Measurements from ENCODE around the gene SUCLG1. TPM values are rescaled to one million over a fixed set of nuclear protein-coding genes. Genes with fewer than 3 reads are reported as not detected.

SUCLG1 gene
- polyA plus RNA-seq, 1 experiment: 73.9 TPM

DNA sequence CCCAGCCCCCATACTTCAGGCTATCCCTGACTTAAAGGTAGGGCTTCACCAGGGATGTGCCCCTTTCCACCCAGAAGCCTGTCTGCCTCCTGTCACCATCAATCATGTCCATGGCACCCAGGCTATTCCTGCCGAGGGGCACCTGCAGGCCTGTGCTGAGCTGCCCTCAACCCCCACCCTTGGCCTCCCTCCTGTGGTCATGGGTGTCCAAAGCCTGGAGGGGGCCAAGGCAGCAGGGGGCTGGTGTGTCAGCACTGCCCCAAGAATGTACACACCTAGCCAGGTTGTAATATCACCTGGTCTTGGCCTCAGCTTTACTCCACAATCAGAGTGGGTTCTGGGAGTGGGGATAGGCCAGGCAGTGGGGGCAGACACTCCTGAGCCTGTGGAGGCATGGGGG, 69.3 kb downstream of the SUCLG1 start:
- Histone ChIP-seq H3K27ac (ENCODE audit: low read depth, low read length) (no peak overlapping the region), H3K4me3 (ENCODE audit: low read depth, low read length) (no peak overlapping the region), H3K9me3 (ENCODE audit: control insufficient read depth, insufficient read depth, low read length) (no peaks in the 10 kb centered on the region), H3K27me3 (ENCODE audit: control insufficient read depth, insufficient read depth, low read length) (no peaks in the 10 kb centered on the region)
- TF ChIP-seq, protein P1, sequence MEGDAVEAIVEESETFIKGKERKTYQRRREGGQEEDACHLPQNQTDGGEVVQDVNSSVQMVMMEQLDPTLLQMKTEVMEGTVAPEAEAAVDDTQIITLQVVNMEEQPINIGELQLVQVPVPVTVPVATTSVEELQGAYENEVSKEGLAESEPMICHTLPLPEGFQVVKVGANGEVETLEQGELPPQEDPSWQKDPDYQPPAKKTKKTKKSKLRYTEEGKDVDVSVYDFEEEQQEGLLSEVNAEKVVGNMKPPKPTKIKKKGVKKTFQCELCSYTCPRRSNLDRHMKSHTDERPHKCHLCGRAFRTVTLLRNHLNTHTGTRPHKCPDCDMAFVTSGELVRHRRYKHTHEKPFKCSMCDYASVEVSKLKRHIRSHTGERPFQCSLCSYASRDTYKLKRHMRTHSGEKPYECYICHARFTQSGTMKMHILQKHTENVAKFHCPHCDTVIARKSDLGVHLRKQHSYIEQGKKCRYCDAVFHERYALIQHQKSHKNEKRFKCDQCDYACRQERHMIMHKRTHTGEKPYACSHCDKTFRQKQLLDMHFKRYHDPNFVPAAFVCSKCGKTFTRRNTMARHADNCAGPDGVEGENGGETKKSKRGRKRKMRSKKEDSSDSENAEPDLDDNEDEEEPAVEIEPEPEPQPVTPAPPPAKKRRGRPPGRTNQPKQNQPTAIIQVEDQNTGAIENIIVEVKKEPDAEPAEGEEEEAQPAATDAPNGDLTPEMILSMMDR (IDR thresholded peaks at IDR 0.05; ENCODE audit: low read depth, low read length): no peak
- CTCF ChIA-PET: no interaction called here
- no peak for DNase-seq (ENCODE audit: low read depth, low spot score)
- POLR2A ChIA-PET: no interaction called here

- no peak overlapping the region for H3K27ac ChIP-seq (ENCODE audit: low read depth, low read length)
- H3K9me3 ChIP-seq (ENCODE audit: control insufficient read depth, insufficient read depth, low read length): no peaks in the 10 kb centered on the region
- POLR2A ChIA-PET: no interaction called here
- no peaks in the 10 kb centered on the region for H3K27me3 ChIP-seq (ENCODE audit: control insufficient read depth, insufficient read depth, low read length)
- CTCF ChIA-PET: no interaction called here
- DNase-seq (ENCODE audit: low read depth, low spot score): no peak
- TF ChIP-seq, protein P1 (IDR thresholded peaks at IDR 0.05; ENCODE audit: low read depth, low read length): no peak
- H3K4me3 ChIP-seq (ENCODE audit: low read depth, low read length): no peak overlapping the region
Observed at GRCh38 chr2:84388921-84389490, 70.1 kb downstream of the SUCLG1 start.

- H3K4me3 ChIP-seq (ENCODE audit: low read depth, low read length): no peak overlapping the region
- H3K27ac ChIP-seq (ENCODE audit: low read depth, low read length): no peak overlapping the region
- H3K9me3 ChIP-seq (ENCODE audit: control insufficient read depth, insufficient read depth, low read length): no peaks in the 10 kb centered on the region
- TF ChIP-seq, protein P1 (IDR thresholded peaks at IDR 0.05; ENCODE audit: low read depth, low read length): no peak
- ChIA-PET POLR2A (no interaction called here), CTCF (no interaction called here)
- no peaks in the 10 kb centered on the region for H3K27me3 ChIP-seq (ENCODE audit: control insufficient read depth, insufficient read depth, low read length)
- DNase-seq (ENCODE audit: low read depth, low spot score): no peak
Observed at GRCh38 chr2:84388133-84388532, 70.9 kb downstream of the SUCLG1 start.

DNA sequence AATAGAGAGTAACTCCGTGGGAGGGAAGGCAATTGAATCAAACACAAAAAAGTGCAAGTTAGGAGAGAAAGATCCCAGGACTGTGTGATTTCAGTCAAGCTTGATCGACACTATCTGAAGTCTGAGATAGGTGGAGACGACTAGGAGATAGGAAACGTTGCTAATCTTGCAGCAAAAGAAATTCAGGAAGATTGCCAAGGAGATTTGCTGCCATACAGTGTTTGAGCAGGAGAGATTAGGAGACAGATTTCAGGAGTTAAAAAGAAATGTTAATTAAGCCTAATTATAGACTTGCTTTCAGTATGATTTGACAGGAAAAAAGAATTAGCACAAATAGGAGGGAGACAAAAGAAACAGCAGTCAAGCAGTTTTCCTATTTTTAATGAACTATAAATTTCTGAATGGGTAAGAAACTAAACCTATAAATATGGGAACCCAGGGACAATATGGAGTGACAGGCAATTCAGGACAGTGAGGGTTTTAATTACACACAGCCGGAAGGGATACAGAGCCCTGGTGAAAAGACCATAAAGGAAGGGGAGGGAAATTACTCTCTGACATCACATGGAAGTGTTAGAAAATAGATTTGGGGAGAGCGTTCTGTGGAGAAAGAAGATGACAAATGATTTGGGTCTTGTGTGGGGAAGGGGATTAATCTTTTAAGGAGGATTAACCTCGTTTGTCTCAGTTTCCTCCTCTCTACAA, 72.6 kb downstream of the SUCLG1 start:
- ChIA-PET POLR2A (interaction anchor here (0.6 kb wide), 1 partner anchor 9 kb away, joined by 5 read pairs; no protein-coding TSS in a partner anchor), CTCF (no interaction called here)
- H3K27ac ChIP-seq (ENCODE audit: low read depth, low read length): no peak overlapping the region
- H3K9me3 ChIP-seq (ENCODE audit: control insufficient read depth, insufficient read depth, low read length): no peaks in the 10 kb centered on the region
- TF ChIP-seq, protein P1 (IDR thresholded peaks at IDR 0.05; ENCODE audit: low read depth, low read length): no peak
- no peaks in the 10 kb centered on the region for H3K27me3 ChIP-seq (ENCODE audit: control insufficient read depth, insufficient read depth, low read length)
- no peak for DNase-seq (ENCODE audit: low read depth, low spot score)
- H3K4me3 ChIP-seq (ENCODE audit: low read depth, low read length): no peak overlapping the region

GRCh38 chr2:84383271-84383670, 75.8 kb downstream of the SUCLG1 start:
- POLR2A ChIA-PET: no interaction called here
- no peak for DNase-seq (ENCODE audit: low read depth, low spot score)
- TF ChIP-seq, protein P1 (IDR thresholded peaks at IDR 0.05; ENCODE audit: low read depth, low read length): no peak
- H3K9me3 ChIP-seq (ENCODE audit: control insufficient read depth, insufficient read depth, low read length): no peaks in the 10 kb centered on the region
- no peak overlapping the region for H3K4me3 ChIP-seq (ENCODE audit: low read depth, low read length)
- H3K27me3 ChIP-seq (ENCODE audit: control insufficient read depth, insufficient read depth, low read length): no peaks in the 10 kb centered on the region
- H3K27ac ChIP-seq (ENCODE audit: low read depth, low read length): no peak overlapping the region
- CTCF ChIA-PET: no interaction called here

Measured in AG04450 (cell line).